K562 (cell line): Measurements from ENCODE around the gene OGFR.

ENCODE experiments used
- KLF16 ChIP-seq: IDR thresholded peaks from 2 replicates; pipeline ENCODE4 v1.6.1; 2016; ENCODE audit warnings: antibody characterized with exemption
- MAZ ChIP-seq, 2 experiments: fragments of 450-650 bp in 1 of 2; sonication (generic) in 1 of 2; formaldehyde crosslinking; IDR thresholded peaks in 1 of 2; conservative IDR thresholded peaks in 1 of 2; 2 replicates each; pipeline versions ENCODE4 v1.4.0 to v1.5.0; 2020; ENCODE audit warnings: mild to moderate bottlenecking in 1 of 2, missing genetic modification reagents in 1 of 2
- NFATC3 ChIP-seq: fragments of 450-650 bp; IDR thresholded peaks from 2 replicates; pipeline ENCODE4 v1.6.1; 2017; ENCODE audit warnings: mild to moderate bottlenecking
- NFYB ChIP-seq: IDR thresholded peaks from 2 replicates; pipeline ENCODE4 v1.6.1; 2011; ENCODE audit warnings: mild to moderate bottlenecking, moderate library complexity; ENCODE audit not compliant: insufficient read length; ENCODE audit errors: extremely low read depth
- PHTF2 ChIP-seq: fragments of 250-450 bp; sonication (Bioruptor Pico); IDR thresholded peaks from 2 replicates; pipeline ENCODE4 v1.5.0; 2021; ENCODE audit warnings: mild to moderate bottlenecking
- POLR2A ChIP-seq: fragments of 450-650 bp; conservative IDR thresholded peaks from 2 replicates; pipeline ENCODE4 v1.6.1; 2016
- SIN3B ChIP-seq: fragments of 450-650 bp; IDR thresholded peaks from 2 replicates; pipeline ENCODE4 v1.6.1; 2017; ENCODE audit warnings: low read depth, mild to moderate bottlenecking, moderate library complexity
- ZNF431 ChIP-seq: sonication (generic); formaldehyde crosslinking; IDR thresholded peaks from 2 replicates; pipeline ENCODE4 v1.8.0; 2022; ENCODE audit warnings: mild to moderate bottlenecking, missing genetic modification reagents
- TF ChIP-seq, protein P1 (sequence below): fragments of 450-650 bp; IDR thresholded peaks from 2 replicates; pipeline ENCODE4 v1.6.1; 2016
- TF ChIP-seq, protein P2 (sequence below): sonication (generic); formaldehyde crosslinking; IDR thresholded peaks from 2 replicates; pipeline ENCODE4 v1.9.0; 2022; ENCODE audit warnings: mild to moderate bottlenecking, missing genetic modification reagents
- TF ChIP-seq, protein P3 (sequence below), 3 experiments: IDR thresholded peaks in 2 of 3; conservative IDR thresholded peaks in 1 of 3; 2 replicates each; pipeline ENCODE4 v1.5.1; 2011 to 2012; ENCODE audit warnings: low read length in 3 of 3, mild to moderate bottlenecking in 3 of 3, control low read depth in 2 of 3, improper control_type of control experiment in 1 of 3, inconsistent platforms in 1 of 3, low read depth in 1 of 3, mixed read lengths in 1 of 3, moderate library complexity in 1 of 3; ENCODE audit not compliant: insufficient read depth in 2 of 3
- TF ChIP-seq, protein P4 (sequence below): fragments of 450-650 bp; IDR thresholded peaks from 2 replicates; pipeline ENCODE4 v1.6.1; 2018; ENCODE audit not compliant: partially characterized antibody

DNA sequence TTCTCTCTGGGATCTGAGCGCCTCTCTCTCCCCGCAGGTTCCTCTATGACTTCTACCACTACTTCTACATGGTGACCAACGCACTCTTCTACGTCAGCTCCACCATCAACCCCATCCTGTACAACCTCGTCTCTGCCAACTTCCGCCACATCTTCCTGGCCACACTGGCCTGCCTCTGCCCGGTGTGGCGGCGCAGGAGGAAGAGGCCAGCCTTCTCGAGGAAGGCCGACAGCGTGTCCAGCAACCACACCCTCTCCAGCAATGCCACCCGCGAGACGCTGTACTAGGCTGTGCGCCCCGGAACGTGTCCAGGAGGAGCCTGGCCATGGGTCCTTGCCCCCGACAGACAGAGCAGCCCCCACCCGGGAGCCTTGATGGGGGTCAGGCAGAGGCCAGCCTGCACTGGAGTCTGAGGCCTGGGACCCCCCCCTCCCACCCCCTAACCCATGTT is 44.6 kb upstream of the OGFR start:
- no peak for TF ChIP-seq NFYB
- TF ChIP-seq ZNF431 (CRISPR knock-in tag), result no peak
- TF ChIP-seq, protein P1, sequence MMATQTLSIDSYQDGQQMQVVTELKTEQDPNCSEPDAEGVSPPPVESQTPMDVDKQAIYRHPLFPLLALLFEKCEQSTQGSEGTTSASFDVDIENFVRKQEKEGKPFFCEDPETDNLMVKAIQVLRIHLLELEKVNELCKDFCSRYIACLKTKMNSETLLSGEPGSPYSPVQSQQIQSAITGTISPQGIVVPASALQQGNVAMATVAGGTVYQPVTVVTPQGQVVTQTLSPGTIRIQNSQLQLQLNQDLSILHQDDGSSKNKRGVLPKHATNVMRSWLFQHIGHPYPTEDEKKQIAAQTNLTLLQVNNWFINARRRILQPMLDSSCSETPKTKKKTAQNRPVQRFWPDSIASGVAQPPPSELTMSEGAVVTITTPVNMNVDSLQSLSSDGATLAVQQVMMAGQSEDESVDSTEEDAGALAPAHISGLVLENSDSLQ, result no peak
- TF ChIP-seq, protein P2, sequence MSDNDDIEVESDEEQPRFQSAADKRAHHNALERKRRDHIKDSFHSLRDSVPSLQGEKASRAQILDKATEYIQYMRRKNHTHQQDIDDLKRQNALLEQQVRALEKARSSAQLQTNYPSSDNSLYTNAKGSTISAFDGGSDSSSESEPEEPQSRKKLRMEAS (CRISPR knock-in tag), result no peak
- TF ChIP-seq, protein P3, sequence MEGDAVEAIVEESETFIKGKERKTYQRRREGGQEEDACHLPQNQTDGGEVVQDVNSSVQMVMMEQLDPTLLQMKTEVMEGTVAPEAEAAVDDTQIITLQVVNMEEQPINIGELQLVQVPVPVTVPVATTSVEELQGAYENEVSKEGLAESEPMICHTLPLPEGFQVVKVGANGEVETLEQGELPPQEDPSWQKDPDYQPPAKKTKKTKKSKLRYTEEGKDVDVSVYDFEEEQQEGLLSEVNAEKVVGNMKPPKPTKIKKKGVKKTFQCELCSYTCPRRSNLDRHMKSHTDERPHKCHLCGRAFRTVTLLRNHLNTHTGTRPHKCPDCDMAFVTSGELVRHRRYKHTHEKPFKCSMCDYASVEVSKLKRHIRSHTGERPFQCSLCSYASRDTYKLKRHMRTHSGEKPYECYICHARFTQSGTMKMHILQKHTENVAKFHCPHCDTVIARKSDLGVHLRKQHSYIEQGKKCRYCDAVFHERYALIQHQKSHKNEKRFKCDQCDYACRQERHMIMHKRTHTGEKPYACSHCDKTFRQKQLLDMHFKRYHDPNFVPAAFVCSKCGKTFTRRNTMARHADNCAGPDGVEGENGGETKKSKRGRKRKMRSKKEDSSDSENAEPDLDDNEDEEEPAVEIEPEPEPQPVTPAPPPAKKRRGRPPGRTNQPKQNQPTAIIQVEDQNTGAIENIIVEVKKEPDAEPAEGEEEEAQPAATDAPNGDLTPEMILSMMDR (IDR thresholded peaks at IDR 0.05 in 2 of 3, conservative IDR thresholded peaks at IDR 0.05 in 1 of 3; ENCODE audit: insufficient read depth in 2 of 3, low read depth in 1 of 3, low read length in 3 of 3), result no peak
- no peak for TF ChIP-seq SIN3B
- TF ChIP-seq NFATC3, result no peak
- no peak for TF ChIP-seq POLR2A
- no peak for TF ChIP-seq MAZ (CRISPR knock-in tag; conservative IDR thresholded peaks at IDR 0.05 in 1 of 2, IDR thresholded peaks at IDR 0.05 in 1 of 2)
- TF ChIP-seq KLF16, result no peak
- TF ChIP-seq, protein P4, sequence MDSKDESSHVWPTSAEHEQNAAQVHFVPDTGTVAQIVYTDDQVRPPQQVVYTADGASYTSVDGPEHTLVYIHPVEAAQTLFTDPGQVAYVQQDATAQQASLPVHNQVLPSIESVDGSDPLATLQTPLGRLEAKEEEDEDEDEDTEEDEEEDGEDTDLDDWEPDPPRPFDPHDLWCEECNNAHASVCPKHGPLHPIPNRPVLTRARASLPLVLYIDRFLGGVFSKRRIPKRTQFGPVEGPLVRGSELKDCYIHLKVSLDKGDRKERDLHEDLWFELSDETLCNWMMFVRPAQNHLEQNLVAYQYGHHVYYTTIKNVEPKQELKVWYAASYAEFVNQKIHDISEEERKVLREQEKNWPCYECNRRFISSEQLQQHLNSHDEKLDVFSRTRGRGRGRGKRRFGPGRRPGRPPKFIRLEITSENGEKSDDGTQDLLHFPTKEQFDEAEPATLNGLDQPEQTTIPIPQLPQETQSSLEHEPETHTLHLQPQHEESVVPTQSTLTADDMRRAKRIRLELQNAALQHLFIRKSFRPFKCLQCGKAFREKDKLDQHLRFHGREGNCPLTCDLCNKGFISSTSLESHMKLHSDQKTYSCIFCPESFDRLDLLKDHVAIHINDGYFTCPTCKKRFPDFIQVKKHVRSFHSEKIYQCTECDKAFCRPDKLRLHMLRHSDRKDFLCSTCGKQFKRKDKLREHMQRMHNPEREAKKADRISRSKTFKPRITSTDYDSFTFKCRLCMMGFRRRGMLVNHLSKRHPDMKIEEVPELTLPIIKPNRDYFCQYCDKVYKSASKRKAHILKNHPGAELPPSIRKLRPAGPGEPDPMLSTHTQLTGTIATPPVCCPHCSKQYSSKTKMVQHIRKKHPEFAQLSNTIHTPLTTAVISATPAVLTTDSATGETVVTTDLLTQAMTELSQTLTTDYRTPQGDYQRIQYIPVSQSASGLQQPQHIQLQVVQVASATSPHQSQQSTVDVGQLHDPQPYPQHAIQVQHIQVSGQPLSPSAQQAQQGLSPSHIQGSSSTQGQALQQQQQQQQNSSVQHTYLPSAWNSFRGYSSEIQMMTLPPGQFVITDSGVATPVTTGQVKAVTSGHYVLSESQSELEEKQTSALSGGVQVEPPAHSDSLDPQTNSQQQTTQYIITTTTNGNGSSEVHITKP, result no peak
- TF ChIP-seq PHTF2 (CRISPR knock-in tag), result no peak
